Esophagus squamous epithelium (tissue), 4 donors: ENCODE data around the gene CDC16.

Source experiments
- POLR2A ChIP-seq, 4 donors: fragments of 450-650 bp; IDR thresholded peaks; one replicate each; pipeline ENCODE4 v1.6.1; 2017; ENCODE audit warnings: antibody characterized with exemption in 4 of 4, mild to moderate bottlenecking in 4 of 4, moderate library complexity in 3 of 4
- TF ChIP-seq, protein P1 (sequence below), 6 experiments: fragments of 450-650 bp in 4 of 6; fragments of 200-600 bp in 2 of 6; sonication (generic) in 2 of 6; IDR thresholded peaks; one replicate each; pipeline ENCODE4 v1.5.1; 2016 to 2019; ENCODE audit warnings: antibody characterized with exemption in 6 of 6, mild to moderate bottlenecking in 4 of 6, moderate library complexity in 4 of 6

DNA sequence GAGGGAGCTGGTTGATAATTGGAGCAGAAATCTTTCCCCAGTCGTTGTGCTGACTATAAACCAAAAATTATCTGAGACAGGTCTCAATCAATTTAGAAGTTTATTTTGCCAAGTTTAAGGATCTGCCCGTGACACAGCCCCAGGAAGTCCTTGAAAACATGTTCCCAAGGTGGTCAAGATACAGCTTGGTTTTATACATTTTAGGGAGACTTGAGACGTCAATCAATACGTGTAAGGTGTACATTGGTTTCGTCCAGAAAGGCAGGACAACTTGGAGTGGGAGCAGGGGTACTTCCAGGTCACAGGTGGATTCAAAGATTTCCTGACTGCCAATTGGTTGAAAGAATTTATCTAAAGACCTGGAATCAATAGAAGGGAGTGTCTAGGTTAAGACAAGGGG is 38.1 kb upstream of the CDC16 start:
- TF ChIP-seq POLR2A (IDR thresholded peaks at IDR 0.05) = no peak
- TF ChIP-seq, protein P1, sequence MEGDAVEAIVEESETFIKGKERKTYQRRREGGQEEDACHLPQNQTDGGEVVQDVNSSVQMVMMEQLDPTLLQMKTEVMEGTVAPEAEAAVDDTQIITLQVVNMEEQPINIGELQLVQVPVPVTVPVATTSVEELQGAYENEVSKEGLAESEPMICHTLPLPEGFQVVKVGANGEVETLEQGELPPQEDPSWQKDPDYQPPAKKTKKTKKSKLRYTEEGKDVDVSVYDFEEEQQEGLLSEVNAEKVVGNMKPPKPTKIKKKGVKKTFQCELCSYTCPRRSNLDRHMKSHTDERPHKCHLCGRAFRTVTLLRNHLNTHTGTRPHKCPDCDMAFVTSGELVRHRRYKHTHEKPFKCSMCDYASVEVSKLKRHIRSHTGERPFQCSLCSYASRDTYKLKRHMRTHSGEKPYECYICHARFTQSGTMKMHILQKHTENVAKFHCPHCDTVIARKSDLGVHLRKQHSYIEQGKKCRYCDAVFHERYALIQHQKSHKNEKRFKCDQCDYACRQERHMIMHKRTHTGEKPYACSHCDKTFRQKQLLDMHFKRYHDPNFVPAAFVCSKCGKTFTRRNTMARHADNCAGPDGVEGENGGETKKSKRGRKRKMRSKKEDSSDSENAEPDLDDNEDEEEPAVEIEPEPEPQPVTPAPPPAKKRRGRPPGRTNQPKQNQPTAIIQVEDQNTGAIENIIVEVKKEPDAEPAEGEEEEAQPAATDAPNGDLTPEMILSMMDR (IDR thresholded peaks at IDR 0.05) = no peak
